Activated CD4-positive, alpha-beta T cell treated with anti-CD3 and anti-CD28 coated beads, Interleukin-2, amount 50 U/mL, for 16 hours (primary cell): ENCODE results near the gene PSIP1.
"Not testable (repeated sequence)": the region's sequence is repeated elsewhere in the genome, so short reads cannot be mapped to it uniquely, and the experiment has no call there.

ENCODE experiments used
- DNase-seq: peaks from one replicate; pipeline ENCODE4 v3.0.0-alpha.2; 2020

The PSIP1 gene

GRCh38 chr9:15501803-15502202, 9.0 kb downstream of the PSIP1 start:
- DNase-seq, result no peak

GRCh38 chr9:15501179-15501578, 9.6 kb downstream of the PSIP1 start:
- DNase-seq, result no peak

DNA sequence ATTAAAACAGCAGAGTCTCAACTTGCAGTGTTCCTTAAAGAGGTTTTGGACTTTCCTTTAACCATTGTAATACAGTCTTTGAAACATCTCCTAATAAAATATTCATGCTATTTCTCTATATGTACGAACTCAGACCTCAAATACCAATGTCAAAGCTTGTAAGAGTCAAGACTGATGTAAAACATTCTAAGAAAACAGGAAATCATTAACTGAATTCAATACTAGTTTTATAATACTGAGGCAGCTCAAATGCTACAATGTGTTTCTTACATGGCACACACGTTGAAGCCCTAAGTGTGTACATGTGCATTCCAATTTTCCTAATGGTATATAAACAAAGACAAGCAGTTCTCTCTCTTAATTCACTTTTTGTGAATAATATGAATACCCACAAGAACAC, 11.6 kb downstream of the PSIP1 start:
- no peak for DNase-seq

DNA sequence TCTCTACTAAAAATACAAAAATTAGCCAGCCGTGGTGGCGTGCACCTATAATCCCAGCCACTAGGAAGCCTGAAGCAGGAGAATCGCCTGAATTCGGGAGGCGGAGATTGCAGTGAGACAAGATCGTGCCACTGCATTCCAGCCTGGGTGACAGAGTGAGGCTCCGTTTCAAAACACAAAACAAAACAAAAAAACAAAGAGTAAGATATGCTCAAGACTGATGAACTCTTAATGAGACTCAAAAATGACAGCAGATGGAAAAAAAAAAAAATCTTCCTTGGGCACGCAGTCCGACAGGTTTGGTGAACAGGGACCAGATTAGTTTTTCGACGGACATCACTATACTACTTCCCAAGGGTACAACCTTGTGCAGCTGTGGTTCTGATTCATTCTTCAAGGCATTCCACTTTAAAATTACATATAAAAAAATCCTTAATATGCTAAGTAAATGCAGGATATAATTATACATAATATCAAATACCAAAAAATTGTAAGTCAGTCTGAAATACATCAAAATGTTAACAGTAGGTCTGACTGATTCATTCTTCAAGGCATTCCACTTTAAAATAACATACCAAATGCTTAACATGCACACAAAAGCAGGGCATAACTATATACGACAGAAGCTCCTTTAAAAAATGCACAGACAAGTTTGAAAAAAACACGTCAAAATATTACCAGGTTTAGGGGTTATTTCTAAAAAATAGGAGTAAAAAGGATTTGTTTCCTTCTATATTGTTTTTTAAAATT, 12.3 kb downstream of the PSIP1 start:
- DNase-seq, result no peak

- no peak for DNase-seq
Measured at GRCh38 chr9:15492485-15493150, 18.2 kb downstream of the PSIP1 start.

- no peak for DNase-seq
Measured at GRCh38 chr9:15491950-15492349, 18.8 kb downstream of the PSIP1 start.

DNA sequence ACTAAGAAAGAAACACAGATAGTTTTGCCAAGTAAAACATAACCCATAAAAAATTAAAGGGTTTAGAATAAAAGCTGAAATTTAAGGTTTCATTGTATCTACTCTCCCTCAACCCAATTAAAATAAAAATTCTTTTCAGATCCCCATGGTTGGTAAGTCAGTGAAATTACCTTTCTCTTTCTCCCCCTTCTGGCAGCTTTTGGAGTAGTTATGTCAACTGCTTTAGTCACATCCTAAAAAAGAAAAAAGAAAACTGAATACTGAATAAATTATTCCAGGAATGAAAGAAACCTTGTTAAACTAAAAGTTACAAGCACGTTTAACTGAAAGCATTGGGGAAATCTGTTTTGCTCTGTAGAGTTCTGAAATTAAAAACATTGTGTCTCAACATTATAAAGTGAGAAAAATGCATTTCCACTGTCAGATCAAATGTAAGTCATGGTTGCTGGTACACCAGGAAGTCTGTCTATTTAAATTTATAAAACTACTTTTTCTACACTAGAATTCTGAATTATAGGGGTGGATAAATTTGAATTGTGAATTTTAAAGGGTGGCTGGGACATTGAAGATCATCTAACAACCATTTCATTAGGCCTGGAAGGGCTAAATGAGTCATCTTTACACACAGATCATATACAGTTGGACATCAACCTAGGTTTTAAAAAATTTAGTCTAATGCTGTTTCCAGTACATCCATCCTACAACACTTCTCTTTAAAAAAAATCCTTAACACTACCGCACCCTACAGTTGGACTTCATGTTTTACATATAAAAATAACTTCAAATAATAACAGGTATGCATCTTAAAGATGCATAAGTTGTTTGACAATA, 24.7 kb downstream of the PSIP1 start:
- DNase-seq, result peak; percentile 11

DNA sequence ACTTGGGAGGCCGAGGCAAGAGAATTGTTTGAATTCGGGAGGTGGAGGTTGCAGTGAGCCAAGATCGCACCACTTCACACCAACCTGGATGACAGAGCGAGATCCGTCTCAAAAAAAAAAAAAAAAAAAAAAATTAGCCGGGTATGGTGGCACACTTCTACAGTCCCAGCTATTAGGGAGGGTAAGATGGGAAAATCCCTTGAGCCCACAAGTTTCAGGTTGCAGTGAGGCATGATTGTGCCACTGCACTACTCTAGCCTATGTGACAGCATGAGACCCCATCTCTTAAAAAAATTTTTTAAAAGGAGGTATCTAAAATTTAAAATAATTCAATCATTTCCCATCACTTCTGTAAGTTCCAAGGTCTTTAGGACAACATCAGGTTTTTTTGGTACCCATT, 26.0 kb downstream of the PSIP1 start:
- DNase-seq, result no peak

DNA sequence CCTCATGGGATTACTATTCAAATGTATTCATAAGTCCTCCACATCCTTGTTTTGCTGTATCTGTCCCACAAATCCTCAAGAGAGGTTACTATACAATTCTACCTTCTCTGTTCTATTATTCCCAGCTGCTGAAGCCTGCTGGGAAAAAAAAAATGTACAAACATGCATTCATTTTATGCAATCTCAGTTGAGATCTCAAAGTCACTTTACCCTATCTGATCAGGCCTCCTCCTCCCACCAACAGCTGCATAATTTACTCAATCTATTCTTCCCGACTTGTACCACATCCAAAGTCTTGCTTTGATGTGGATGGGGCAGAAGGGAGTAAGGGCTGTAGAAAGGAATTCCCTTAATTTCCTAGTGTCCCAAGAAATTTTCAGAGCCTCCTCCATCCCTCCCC, 28.6 kb downstream of the PSIP1 start:
- DNase-seq, result no peak

- no peak for DNase-seq
Measured at GRCh38 chr9:15480028-15480427, 30.7 kb downstream of the PSIP1 start.

DNA sequence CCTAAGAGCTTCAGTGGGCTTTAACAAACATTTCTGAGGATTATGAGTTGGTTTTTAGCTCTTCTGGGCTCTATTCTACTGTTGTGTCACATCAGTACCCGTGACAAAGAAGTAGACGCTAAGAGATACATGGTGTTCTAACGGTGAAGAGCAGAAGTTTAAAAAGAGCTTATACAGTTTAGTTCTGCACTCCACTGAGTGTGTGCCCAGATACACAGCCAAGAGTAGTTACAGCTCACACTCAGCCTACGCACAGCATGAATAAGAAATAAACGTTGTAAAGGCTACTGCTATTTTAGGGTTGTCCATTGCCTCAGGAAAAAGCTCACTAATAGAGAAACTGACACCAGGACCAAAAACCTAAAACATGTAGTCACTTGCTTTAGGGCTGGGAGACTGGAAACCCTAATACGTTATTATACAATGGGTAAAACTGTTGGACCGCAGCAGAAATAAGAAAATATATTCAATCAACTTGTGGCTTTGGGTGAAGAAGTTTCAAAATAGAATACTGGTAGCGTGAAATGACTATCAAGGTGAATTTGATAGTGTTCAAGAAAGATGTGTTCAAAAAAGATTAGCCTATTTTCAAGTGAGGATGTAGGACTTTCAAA, 34.7 kb downstream of the PSIP1 start:
- DNase-seq, result no peak

- no peak for DNase-seq
Measured at GRCh38 chr9:15469862-15470261, 40.9 kb downstream of the PSIP1 start.

DNA sequence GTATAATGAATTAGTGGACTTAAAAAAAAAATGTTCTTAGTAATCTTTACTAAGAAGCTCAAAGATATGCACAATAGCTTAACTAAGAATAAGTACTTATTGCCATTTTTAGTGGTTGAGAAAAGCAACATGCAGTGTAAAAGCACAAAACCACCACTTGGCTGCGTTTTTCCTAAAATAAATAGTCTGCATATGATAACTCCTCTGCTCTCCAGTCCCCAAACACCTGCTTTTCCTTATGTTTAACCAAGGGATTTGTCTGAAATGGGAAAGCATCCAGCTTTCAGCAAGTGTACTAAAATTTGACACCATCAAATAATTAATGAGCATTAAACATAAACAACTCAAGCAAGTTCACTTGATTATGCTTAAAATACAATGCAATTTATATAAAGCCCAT, 41.4 kb downstream of the PSIP1 start:
- DNase-seq, result no peak

- DNase-seq, result no peak
Measured at GRCh38 chr9:15468145-15468544, 42.6 kb downstream of the PSIP1 start.

DNA sequence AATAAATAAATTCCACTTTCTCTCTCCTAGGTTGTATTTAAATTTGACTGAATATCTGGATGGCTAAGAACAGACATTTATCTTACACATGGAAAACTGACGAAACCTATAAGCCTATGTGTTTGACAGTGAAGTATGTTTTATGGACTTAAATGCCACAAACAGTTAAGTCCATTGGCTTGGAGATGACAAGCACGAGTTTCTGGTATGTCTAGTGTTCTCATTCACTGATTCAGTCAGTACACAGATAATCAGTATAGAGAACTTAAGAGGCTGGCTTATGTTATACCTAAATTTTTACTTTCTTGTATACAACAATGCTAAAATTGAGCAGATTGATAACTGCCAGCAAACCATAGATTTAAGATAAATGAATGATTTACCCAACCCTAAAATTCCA, 49.2 kb downstream of the PSIP1 start:
- no peak for DNase-seq

DNA sequence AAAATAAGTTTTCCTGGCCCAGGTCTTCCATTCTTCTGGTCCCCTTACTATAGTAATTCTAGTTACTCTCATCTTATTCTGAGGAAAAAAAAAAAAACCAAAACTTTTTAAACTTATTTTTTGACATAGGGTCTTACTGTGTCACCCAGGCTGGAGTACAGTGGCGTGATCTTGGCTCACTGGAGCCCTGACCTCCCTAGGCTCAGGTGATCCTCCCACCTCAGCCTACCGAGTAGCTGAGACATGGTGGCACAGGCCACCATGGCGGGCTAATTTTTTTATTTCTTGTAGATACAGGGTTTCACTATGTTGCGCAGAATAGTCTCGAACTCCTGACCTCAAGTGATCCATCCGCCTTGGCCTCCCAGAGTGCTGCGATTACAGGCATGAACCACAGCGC, 49.7 kb downstream of the PSIP1 start:
- DNase-seq, result no peak

DNA sequence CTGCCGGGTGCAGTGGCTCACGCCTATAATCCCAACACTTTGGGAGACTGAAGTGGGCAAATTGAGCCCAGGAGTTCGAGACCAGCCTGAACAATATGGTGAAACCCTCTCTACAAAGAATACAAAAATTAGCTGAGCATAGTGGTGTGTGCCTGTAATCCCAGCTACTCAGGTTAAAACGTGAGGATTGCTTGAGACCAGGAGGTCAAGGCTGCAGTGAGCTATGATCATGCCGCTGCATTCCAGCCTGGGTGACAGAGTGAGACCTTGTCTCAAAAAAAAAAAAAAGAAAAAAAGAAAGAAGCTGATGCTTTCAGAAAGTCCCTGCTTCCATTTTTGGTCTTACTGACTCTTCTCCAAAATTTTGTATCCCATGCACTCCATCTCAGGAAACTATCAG, 56.8 kb downstream of the PSIP1 start:
- no peak for DNase-seq

GRCh38 chr9:15444141-15444540, 66.6 kb downstream of the PSIP1 start:
- no peak for DNase-seq

DNA sequence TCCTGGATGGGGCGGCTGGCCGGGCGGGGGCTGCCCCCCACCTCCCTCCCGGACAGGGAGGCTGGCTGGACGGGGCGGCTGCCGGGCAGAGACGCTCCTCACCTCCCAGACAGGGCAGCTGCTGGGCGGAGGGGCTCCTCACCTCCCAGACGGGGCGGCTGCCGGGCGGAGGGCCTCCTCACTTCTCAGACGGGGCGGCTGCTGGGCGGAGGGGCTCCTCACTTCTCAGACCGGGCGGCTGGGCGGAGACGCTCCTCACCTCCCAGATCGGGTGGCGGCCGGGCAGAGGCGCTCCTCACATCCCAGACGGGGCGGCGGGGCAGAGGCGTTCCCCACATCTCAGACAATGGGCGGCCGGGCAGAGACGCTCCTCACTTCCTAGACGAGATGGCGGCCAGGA, 68.5 kb downstream of the PSIP1 start:
- not testable (repeated sequence) for DNase-seq

DNA sequence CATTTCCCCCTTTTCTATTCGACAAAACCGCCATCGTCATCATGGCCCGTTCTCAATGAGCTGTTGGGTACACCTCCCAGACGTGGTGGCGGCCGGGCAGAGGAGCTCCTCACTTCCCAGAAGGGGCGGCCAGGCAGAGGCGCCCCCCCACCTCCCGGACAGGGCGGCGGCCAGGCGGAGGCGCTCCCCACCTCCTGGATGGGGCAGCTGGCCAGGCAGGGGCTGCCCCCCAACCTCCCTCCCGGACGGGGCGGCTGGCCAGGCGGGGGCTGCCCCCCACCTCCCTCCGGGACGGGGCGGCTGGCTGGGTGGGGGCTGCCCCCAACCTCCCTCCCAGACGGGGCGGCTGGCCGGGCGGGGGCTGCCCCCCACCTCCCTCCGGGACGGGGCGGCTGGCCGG, 68.9 kb downstream of the PSIP1 start:
- not testable (repeated sequence) for DNase-seq

GRCh38 chr9:15438891-15439290, 71.9 kb downstream of the PSIP1 start:
- no peak for DNase-seq

DNA sequence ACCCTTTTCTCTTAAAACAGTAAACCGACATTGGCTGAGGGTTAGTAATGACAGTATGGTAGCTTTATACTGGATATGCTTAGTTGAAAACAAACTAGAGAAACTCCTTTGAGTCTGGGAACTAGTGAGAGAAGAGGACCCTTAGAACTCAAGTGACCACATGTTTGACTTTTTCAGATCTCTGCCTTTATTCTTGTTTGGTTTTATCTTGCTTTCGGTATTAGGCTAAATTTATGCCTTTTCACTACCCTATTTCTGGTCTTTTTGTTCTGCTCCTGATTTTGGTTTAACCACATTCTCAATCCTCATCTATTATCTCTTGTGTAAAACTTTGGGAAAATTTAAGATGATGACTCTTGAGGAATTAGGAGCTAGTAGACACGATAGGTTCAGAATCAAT, 77.1 kb downstream of the PSIP1 start:
- no peak for DNase-seq

DNA sequence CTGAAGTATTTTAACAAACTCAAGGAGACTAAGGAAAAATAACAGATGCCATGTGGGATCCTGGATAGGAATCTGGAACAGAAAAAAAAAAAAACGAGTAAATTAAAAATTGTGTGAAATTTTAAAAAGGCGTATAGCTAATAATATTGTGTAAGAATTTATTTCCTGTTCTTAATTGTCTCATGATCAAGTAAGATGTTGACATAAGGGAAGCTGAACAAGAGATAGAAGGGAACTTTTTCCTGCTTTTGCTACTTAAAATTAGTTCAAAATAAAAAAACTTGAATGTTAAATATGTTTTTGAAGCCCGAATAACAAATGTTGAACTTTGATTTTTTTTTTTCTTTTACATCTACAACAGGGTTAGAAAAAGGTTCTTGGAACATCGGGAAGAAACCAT, 77.6 kb downstream of the PSIP1 start:
- no peak for DNase-seq
